Measurements from ENCODE around the gene TIGD6.

- TF ChIP-seq TAF1 (IDR thresholded peaks at IDR 0.05; ENCODE audit: low read depth) (no peak), EP300 (IDR thresholded peaks at IDR 0.05; ENCODE audit: borderline replicate concordance) (no peak), YY1 (IDR thresholded peaks at IDR 0.05; ENCODE audit: low read depth) (no peak), NFIC (IDR thresholded peaks at IDR 0.05) (no peak), MAX (IDR thresholded peaks at IDR 0.05) (no peak), USF1 (IDR thresholded peaks at IDR 0.05) (no peak), CEBPB (IDR thresholded peaks at IDR 0.05) (no peak), RAD21 (IDR thresholded peaks at IDR 0.05; ENCODE audit: low read depth) (no peak), ZBTB7A (IDR thresholded peaks at IDR 0.05; ENCODE audit: low read depth) (no peak)
Observed at GRCh38 chr5:149999866-150000255, 593 bp downstream of the TIGD6 start.
